Neural crest cell (in vitro differentiated cells): ENCODE measurements around the gene PSMA2. TPM values are rescaled to one million over a fixed set of nuclear protein-coding genes. Genes with fewer than 3 reads are reported as not detected.
"Not testable (repeated sequence)": the region's sequence is repeated elsewhere in the genome, so short reads cannot be mapped to it uniquely, and the experiment has no call there.

Experiments used
- DNase-seq: peaks from one replicate; pipeline ENCODE4 v3.0.0; 2021; ENCODE audit warnings: low read depth, mixed read lengths, low spot score
- H3K27ac Mint-ChIP-seq: one replicate; pipeline ENCODE4 v1.8.0; 2021; ENCODE audit warnings: mild to moderate bottlenecking, mixed read lengths; ENCODE audit not compliant: unreplicated experiment
- H3K27me3 Mint-ChIP-seq: 2 replicates; pipeline ENCODE4 v1.8.0; 2021; ENCODE audit warnings: low read depth, mild to moderate bottlenecking, mixed read lengths
- H3K36me3 Mint-ChIP-seq: 2 replicates; pipeline ENCODE4 v1.8.0; 2021; ENCODE audit warnings: low read depth, mild to moderate bottlenecking, mixed read lengths
- H3K4me1 Mint-ChIP-seq: 2 replicates; pipeline ENCODE4 v1.8.0; 2021; ENCODE audit warnings: mixed read lengths
- H3K4me3 Mint-ChIP-seq: one replicate; pipeline ENCODE4 v1.8.0; 2021; ENCODE audit warnings: mild to moderate bottlenecking, mixed read lengths
- H3K9me3 Mint-ChIP-seq: 2 replicates; pipeline ENCODE4 v1.8.0; 2021; ENCODE audit warnings: mixed read lengths
- total RNA-seq: library from RNA; stranded (reverse); gene quantifications from 2 replicates; pipeline ENCODE4 v1.2.1, GENCODE V29; 2021
- TF ChIP-seq, protein P1 (sequence below): fragments of 200-600 bp; sonication (generic); conservative IDR thresholded peaks from 2 replicates; pipeline ENCODE4 v1.5.0; 2021; ENCODE audit warnings: antibody characterized with exemption, mild to moderate bottlenecking

Gene PSMA2
- total RNA-seq, 1 donor from 2014 or later, result 128 TPM

- Mint-ChIP-seq H3K4me1 (no peaks in the 10 kb centered on the region), H3K9me3 (no peaks in the 10 kb centered on the region), H3K36me3 (no peaks in the 10 kb centered on the region), H3K27me3 (peaks cover 2% of the 10 kb centered on the region), H3K4me3 (no peak overlapping the region), H3K27ac (no peak overlapping the region)
- DNase-seq, result no peak
- TF ChIP-seq, protein P1, sequence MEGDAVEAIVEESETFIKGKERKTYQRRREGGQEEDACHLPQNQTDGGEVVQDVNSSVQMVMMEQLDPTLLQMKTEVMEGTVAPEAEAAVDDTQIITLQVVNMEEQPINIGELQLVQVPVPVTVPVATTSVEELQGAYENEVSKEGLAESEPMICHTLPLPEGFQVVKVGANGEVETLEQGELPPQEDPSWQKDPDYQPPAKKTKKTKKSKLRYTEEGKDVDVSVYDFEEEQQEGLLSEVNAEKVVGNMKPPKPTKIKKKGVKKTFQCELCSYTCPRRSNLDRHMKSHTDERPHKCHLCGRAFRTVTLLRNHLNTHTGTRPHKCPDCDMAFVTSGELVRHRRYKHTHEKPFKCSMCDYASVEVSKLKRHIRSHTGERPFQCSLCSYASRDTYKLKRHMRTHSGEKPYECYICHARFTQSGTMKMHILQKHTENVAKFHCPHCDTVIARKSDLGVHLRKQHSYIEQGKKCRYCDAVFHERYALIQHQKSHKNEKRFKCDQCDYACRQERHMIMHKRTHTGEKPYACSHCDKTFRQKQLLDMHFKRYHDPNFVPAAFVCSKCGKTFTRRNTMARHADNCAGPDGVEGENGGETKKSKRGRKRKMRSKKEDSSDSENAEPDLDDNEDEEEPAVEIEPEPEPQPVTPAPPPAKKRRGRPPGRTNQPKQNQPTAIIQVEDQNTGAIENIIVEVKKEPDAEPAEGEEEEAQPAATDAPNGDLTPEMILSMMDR, result no peak
Observed at GRCh38 chr7:42902331-42902730, 29.6 kb downstream of the PSMA2 start.

GRCh38 chr7:42900842-42901241 is 31.1 kb downstream of the PSMA2 start:
- Mint-ChIP-seq H3K4me1 (no peaks in the 10 kb centered on the region), H3K4me3 (no peak overlapping the region), H3K36me3 (peaks cover 2% of the 10 kb centered on the region), H3K27me3 (peaks cover 2% of the 10 kb centered on the region), H3K9me3 (no peaks in the 10 kb centered on the region), H3K27ac (no peak overlapping the region)
- DNase-seq, result no peak
- TF ChIP-seq, protein P1, result no peak

GRCh38 chr7:42893346-42894240 is 38.4 kb downstream of the PSMA2 start:
- Mint-ChIP-seq H3K27ac (no peak overlapping the region), H3K9me3 (peaks cover 2% of the 10 kb centered on the region), H3K4me3 (no peak overlapping the region), H3K4me1 (peaks cover 8% of the 10 kb centered on the region), H3K36me3 (peaks cover 4% of the 10 kb centered on the region), H3K27me3 (no peaks in the 10 kb centered on the region)
- DNase-seq, result no peak
- TF ChIP-seq, protein P1, result no peak

- H3K4me1 Mint-ChIP-seq, result peaks cover 24% of the 10 kb centered on the region
- peak overlapping the region; percentile 93 for H3K4me3 Mint-ChIP-seq
- no peaks in the 10 kb centered on the region for H3K9me3 Mint-ChIP-seq
- H3K27me3 Mint-ChIP-seq, result peaks cover 4% of the 10 kb centered on the region
- TF ChIP-seq, protein P1, result no peak
- H3K27ac Mint-ChIP-seq, result no peak overlapping the region
- no peak for DNase-seq
- H3K36me3 Mint-ChIP-seq, result no peaks in the 10 kb centered on the region
Observed at GRCh38 chr7:42886893-42887505, 45.0 kb downstream of the PSMA2 start.

GRCh38 chr7:42886129-42886528 is 45.8 kb downstream of the PSMA2 start:
- H3K27me3 Mint-ChIP-seq, result peaks cover 4% of the 10 kb centered on the region
- H3K27ac Mint-ChIP-seq, result no peak overlapping the region
- H3K4me1 Mint-ChIP-seq, result peaks cover 24% of the 10 kb centered on the region
- DNase-seq, result no peak
- no peaks in the 10 kb centered on the region for H3K9me3 Mint-ChIP-seq
- no peaks in the 10 kb centered on the region for H3K36me3 Mint-ChIP-seq
- TF ChIP-seq, protein P1, result peak; percentile 65
- peak overlapping the region; percentile 13 for H3K4me3 Mint-ChIP-seq

- peaks cover 24% of the 10 kb centered on the region for H3K4me1 Mint-ChIP-seq
- H3K27me3 Mint-ChIP-seq, H3K9me3 Mint-ChIP-seq, H3K4me3 Mint-ChIP-seq, H3K27ac Mint-ChIP-seq, DNase-seq, H3K36me3 Mint-ChIP-seq: not testable (repeated sequence)
Observed at GRCh38 chr7:42885183-42885582, 46.8 kb downstream of the PSMA2 start.
